Measurements from ENCODE around the gene PLXNA1.
A peak's percentile ranks its signal among the peaks of the same experiment; 100 is the strongest.

PLXNA1 gene

GRCh38 chr3:126937973-126938372 is 44.9 kb upstream of the PLXNA1 start:
- no peak for TF ChIP-seq CTCF (conservative IDR thresholded peaks at IDR 0.05; ENCODE audit: control insufficient read depth, insufficient read depth, low read depth, low read length)
- DNase-seq (ENCODE audit: low read depth): peak; percentile 36
- H3K4me3 ChIP-seq (ENCODE audit: control insufficient read depth, low read depth, low read length): no peak overlapping the region

- DNase-seq (ENCODE audit: low read depth): no peak
- H3K4me3 ChIP-seq (ENCODE audit: control insufficient read depth, low read depth, low read length): no peak overlapping the region
- TF ChIP-seq CTCF (conservative IDR thresholded peaks at IDR 0.05; ENCODE audit: control insufficient read depth, insufficient read depth, low read depth, low read length): no peak
These were observed 44.2 kb upstream of the PLXNA1 start for GRCh38 chr3:126938520-126939337.

GRCh38 chr3:126939338-126939718 is 43.6 kb upstream of the PLXNA1 start:
- no peak for TF ChIP-seq CTCF (conservative IDR thresholded peaks at IDR 0.05; ENCODE audit: control insufficient read depth, insufficient read depth, low read depth, low read length)
- no peak overlapping the region for H3K4me3 ChIP-seq (ENCODE audit: control insufficient read depth, low read depth, low read length)
- DNase-seq (ENCODE audit: low read depth): no peak

GRCh38 chr3:126939733-126940132 is 43.2 kb upstream of the PLXNA1 start:
- DNase-seq (ENCODE audit: low read depth): no peak
- TF ChIP-seq CTCF (conservative IDR thresholded peaks at IDR 0.05; ENCODE audit: control insufficient read depth, insufficient read depth, low read depth, low read length): no peak
- no peak overlapping the region for H3K4me3 ChIP-seq (ENCODE audit: control insufficient read depth, low read depth, low read length)

GRCh38 chr3:126941721-126942270 is 41.1 kb upstream of the PLXNA1 start:
- H3K4me3 ChIP-seq (ENCODE audit: control insufficient read depth, low read depth, low read length): no peak overlapping the region
- TF ChIP-seq CTCF (conservative IDR thresholded peaks at IDR 0.05; ENCODE audit: control insufficient read depth, insufficient read depth, low read depth, low read length): no peak
- no peak for DNase-seq (ENCODE audit: low read depth)

GRCh38 chr3:126944089-126944965 is 38.6 kb upstream of the PLXNA1 start:
- H3K4me3 ChIP-seq (ENCODE audit: control insufficient read depth, low read depth, low read length): no peak overlapping the region
- no peak for DNase-seq (ENCODE audit: low read depth)
- no peak for TF ChIP-seq CTCF (conservative IDR thresholded peaks at IDR 0.05; ENCODE audit: control insufficient read depth, insufficient read depth, low read depth, low read length)
